GM18951 (cell line): Measurements from ENCODE around the gene EPC1.
A peak's percentile ranks its signal among the peaks of the same experiment; 100 is the strongest.

ENCODE experiments used
- POLR2A ChIP-seq: IDR thresholded peaks from 4 replicates; pipeline ENCODE4 v1.6.1; 2011; ENCODE audit warnings: mild to moderate bottlenecking; ENCODE audit not compliant: insufficient read length, insufficient read depth; ENCODE audit errors: extremely low read depth
- in situ Hi-C: fragments of 300-500 bp; cut with MboI; formaldehyde crosslinking; loops from one replicate; pipeline ENCODE4 v1.12.0; 2022; ENCODE audit warnings: low sequenced_read_pairs, mixed read lengths, inconsistent platforms; ENCODE audit not compliant: unreplicated experiment

The EPC1 gene

GRCh38 chr10:32362571-32362970 is 15.6 kb upstream of the EPC1 start:
- in situ Hi-C loops: no loop called here
- no peak for TF ChIP-seq POLR2A

GRCh38 chr10:32360884-32361283 is 13.9 kb upstream of the EPC1 start:
- in situ Hi-C loops: no loop called here
- no peak for TF ChIP-seq POLR2A

- in situ Hi-C loops: no loop called here
Measured at GRCh38 chr10:32360241-32360640, 13.3 kb upstream of the EPC1 start.

GRCh38 chr10:32357056-32357735 is 10.2 kb upstream of the EPC1 start:
- TF ChIP-seq POLR2A: no peak
- in situ Hi-C loops: loop anchor here (10.0 kb wide), 1 partner anchor 102 kb away; no protein-coding TSS in a partner anchor

More at GRCh38 chr10:32360241-32360640, 13.3 kb upstream of the EPC1 start:
- TF ChIP-seq POLR2A: no peak

GRCh38 chr10:32354690-32355089 is 7.7 kb upstream of the EPC1 start:
- in situ Hi-C loops: loop anchor here (10.0 kb wide), 1 partner anchor 100 kb away; no protein-coding TSS in a partner anchor

- no peak for TF ChIP-seq POLR2A
- in situ Hi-C loops: loop anchor here (10.0 kb wide), 1 partner anchor 96 kb away; no protein-coding TSS in a partner anchor
Measured at GRCh38 chr10:32350811-32351350, 3.9 kb upstream of the EPC1 start.

GRCh38 chr10:32349968-32350738 is 3.2 kb upstream of the EPC1 start:
- in situ Hi-C loops: loop anchor here (10.0 kb wide), 1 partner anchor 95 kb away; no protein-coding TSS in a partner anchor
- no peak for TF ChIP-seq POLR2A

- in situ Hi-C loops: no loop called here
- no peak for TF ChIP-seq POLR2A
Measured at GRCh38 chr10:32349199-32349585, 2.2 kb upstream of the EPC1 start.

- in situ Hi-C loops: no loop called here
- TF ChIP-seq POLR2A: no peak
Measured at GRCh38 chr10:32348297-32349198, 1.6 kb upstream of the EPC1 start.

GRCh38 chr10:32347363-32348022 is 535 bp upstream of the EPC1 start:
- TF ChIP-seq POLR2A: no peak
- in situ Hi-C loops: no loop called here

- in situ Hi-C loops: no loop called here
- peak; percentile 24 for TF ChIP-seq POLR2A
Measured at GRCh38 chr10:32346134-32346550, 816 bp downstream of the EPC1 start.

- TF ChIP-seq POLR2A: no peak
- in situ Hi-C loops: no loop called here
Measured at GRCh38 chr10:32341596-32341995, 5.4 kb downstream of the EPC1 start.

GRCh38 chr10:32340596-32341180 is 6.3 kb downstream of the EPC1 start:
- TF ChIP-seq POLR2A: no peak

More at GRCh38 chr10:32340596-32341180, 6.3 kb downstream of the EPC1 start:
- in situ Hi-C loops: no loop called here
